Rectal smooth muscle tissue (tissue), 1 donor: ENCODE measurements around the gene SPR.
A peak's percentile ranks its signal among the peaks of the same experiment; 100 is the strongest.
"Not testable (repeated sequence)": the region's sequence is repeated elsewhere in the genome, so short reads cannot be mapped to it uniquely, and the experiment has no call there.

Experiments used
- H3K27ac ChIP-seq: one replicate; pipeline ENCODE4 v1.7.0; 2013; ENCODE audit warnings: low read depth, low read length, inconsistent platforms
- H3K27me3 ChIP-seq: one replicate; pipeline ENCODE4 v1.7.0; 2013; ENCODE audit warnings: low read length; ENCODE audit not compliant: control insufficient read depth, insufficient read depth
- H3K36me3 ChIP-seq: one replicate; pipeline ENCODE4 v1.7.0; 2013; ENCODE audit warnings: low read length; ENCODE audit not compliant: control insufficient read depth, insufficient read depth
- H3K4me1 ChIP-seq: one replicate; pipeline ENCODE4 v1.7.0; 2013; ENCODE audit warnings: low read length; ENCODE audit not compliant: control insufficient read depth, insufficient read depth
- H3K4me3 ChIP-seq: one replicate; pipeline ENCODE4 v1.7.0; 2013; ENCODE audit warnings: low read length
- H3K9ac ChIP-seq: one replicate; pipeline ENCODE4 v1.7.0; 2013; ENCODE audit warnings: low read length

Gene SPR

GRCh38 chr2:72893594-72894319 lies 6.5 kb downstream of the SPR start:
- H3K9ac ChIP-seq = no peak overlapping the region
- no peak overlapping the region for H3K27ac ChIP-seq
- peaks cover 12% of the 10 kb centered on the region for H3K36me3 ChIP-seq
- H3K27me3 ChIP-seq = no peaks in the 10 kb centered on the region
- no peak overlapping the region for H3K4me3 ChIP-seq
- no peaks in the 10 kb centered on the region for H3K4me1 ChIP-seq

GRCh38 chr2:72894514-72894913 lies 7.3 kb downstream of the SPR start:
- H3K36me3 ChIP-seq = peaks cover 12% of the 10 kb centered on the region
- H3K9ac ChIP-seq = no peak overlapping the region
- no peaks in the 10 kb centered on the region for H3K4me1 ChIP-seq
- H3K27ac ChIP-seq = no peak overlapping the region
- no peak overlapping the region for H3K4me3 ChIP-seq
- no peaks in the 10 kb centered on the region for H3K27me3 ChIP-seq

GRCh38 chr2:72895154-72895553 lies 7.9 kb downstream of the SPR start:
- Histone ChIP-seq H3K9ac (no peak overlapping the region), H3K36me3 (peaks cover 9% of the 10 kb centered on the region), H3K27me3 (peaks cover under 1% of the 10 kb centered on the region), H3K27ac (no peak overlapping the region), H3K4me1 (no peaks in the 10 kb centered on the region), H3K4me3 (peak overlapping the region; percentile 20)

GRCh38 chr2:72895759-72896281 lies 8.6 kb downstream of the SPR start:
- Histone ChIP-seq H3K9ac (no peak overlapping the region), H3K4me3 (peak overlapping the region; percentile 20), H3K27ac (no peak overlapping the region), H3K4me1 (no peaks in the 10 kb centered on the region), H3K27me3 (peaks cover 6% of the 10 kb centered on the region), H3K36me3 (peaks cover 9% of the 10 kb centered on the region)

- Histone ChIP-seq H3K9ac (no peak overlapping the region), H3K4me3 (no peak overlapping the region), H3K36me3 (peaks cover 6% of the 10 kb centered on the region), H3K27me3 (peaks cover 6% of the 10 kb centered on the region), H3K27ac (no peak overlapping the region), H3K4me1 (no peaks in the 10 kb centered on the region)
Measured at GRCh38 chr2:72896446-72896845, 9.2 kb downstream of the SPR start.

- H3K36me3 ChIP-seq = no peaks in the 10 kb centered on the region
- no peak overlapping the region for H3K9ac ChIP-seq
- peaks cover 6% of the 10 kb centered on the region for H3K27me3 ChIP-seq
- no peak overlapping the region for H3K4me3 ChIP-seq
- no peak overlapping the region for H3K27ac ChIP-seq
- H3K4me1 ChIP-seq = no peaks in the 10 kb centered on the region
Measured at GRCh38 chr2:72897785-72898584, 10.8 kb downstream of the SPR start.

GRCh38 chr2:72898585-72898906 lies 11.3 kb downstream of the SPR start:
- peaks cover 6% of the 10 kb centered on the region for H3K27me3 ChIP-seq
- H3K9ac ChIP-seq = no peak overlapping the region
- no peaks in the 10 kb centered on the region for H3K36me3 ChIP-seq
- H3K4me1 ChIP-seq = no peaks in the 10 kb centered on the region
- no peak overlapping the region for H3K27ac ChIP-seq
- no peak overlapping the region for H3K4me3 ChIP-seq

- Histone ChIP-seq H3K27ac (no peak overlapping the region), H3K4me1 (no peaks in the 10 kb centered on the region)
Measured at GRCh38 chr2:72900191-72900825, 13.1 kb downstream of the SPR start.

GRCh38 chr2:72901426-72901825 lies 14.2 kb downstream of the SPR start:
- peaks cover 6% of the 10 kb centered on the region for H3K27me3 ChIP-seq
- H3K9ac ChIP-seq = no peak overlapping the region
- no peaks in the 10 kb centered on the region for H3K4me1 ChIP-seq
- no peaks in the 10 kb centered on the region for H3K36me3 ChIP-seq
- no peak overlapping the region for H3K4me3 ChIP-seq
- H3K27ac ChIP-seq = no peak overlapping the region

More at GRCh38 chr2:72900191-72900825, 13.1 kb downstream of the SPR start:
- H3K9ac ChIP-seq = no peak overlapping the region
- H3K27me3 ChIP-seq = peaks cover 6% of the 10 kb centered on the region
- H3K4me3 ChIP-seq = no peak overlapping the region
- no peaks in the 10 kb centered on the region for H3K36me3 ChIP-seq

- H3K4me3 ChIP-seq, H3K36me3 ChIP-seq, H3K4me1 ChIP-seq, H3K9ac ChIP-seq, H3K27me3 ChIP-seq, H3K27ac ChIP-seq: not testable (repeated sequence)
Measured at GRCh38 chr2:72907369-72907768, 20.2 kb downstream of the SPR start.

- H3K4me3 ChIP-seq = no peak overlapping the region
- H3K9ac ChIP-seq = no peak overlapping the region
- H3K36me3 ChIP-seq = no peaks in the 10 kb centered on the region
- H3K27ac ChIP-seq = no peak overlapping the region
- no peaks in the 10 kb centered on the region for H3K4me1 ChIP-seq
- peaks cover 15% of the 10 kb centered on the region for H3K27me3 ChIP-seq
Measured at GRCh38 chr2:72908741-72909140, 21.5 kb downstream of the SPR start.

GRCh38 chr2:72911256-72911655 lies 24.0 kb downstream of the SPR start:
- Histone ChIP-seq H3K4me1 (peaks cover 4% of the 10 kb centered on the region), H3K4me3 (no peak overlapping the region), H3K36me3 (no peaks in the 10 kb centered on the region), H3K27ac (no peak overlapping the region), H3K9ac (no peak overlapping the region), H3K27me3 (peaks cover 35% of the 10 kb centered on the region)
